GM12801 (cell line): Measurements from ENCODE around the gene IER2.
A peak's percentile ranks its signal among the peaks of the same experiment; 100 is the strongest.

Source experiments
- TF ChIP-seq, protein P1 (sequence below): IDR thresholded peaks from one replicate; pipeline ENCODE4 v1.5.1; 2011; ENCODE audit warnings: control low read depth; ENCODE audit not compliant: insufficient read length; ENCODE audit errors: extremely low read depth

Gene IER2

DNA sequence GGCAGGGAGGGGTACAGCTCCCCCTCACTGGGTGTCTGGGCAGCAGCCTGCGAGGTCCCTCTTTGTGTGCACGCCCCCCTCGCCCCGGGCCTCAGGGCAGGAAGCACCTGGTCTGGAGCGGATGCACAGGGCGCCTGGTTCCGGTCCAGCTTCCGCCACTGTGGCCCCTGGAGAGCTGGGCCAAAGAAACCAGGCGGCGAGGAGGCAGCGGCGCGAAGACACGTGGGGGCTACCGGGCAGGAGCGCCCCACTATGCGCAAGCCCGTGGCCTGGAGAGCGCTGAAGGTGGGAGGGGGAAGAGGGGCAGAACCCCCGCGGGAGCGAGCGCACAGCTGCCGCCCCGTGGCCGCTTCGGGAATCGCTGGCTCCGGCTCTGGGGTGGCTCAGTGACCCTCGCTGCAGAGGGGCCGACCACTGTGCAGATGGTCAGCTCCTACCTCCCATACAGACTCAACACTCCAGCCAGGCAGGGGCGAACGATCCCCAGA lies 45.8 kb upstream of the IER2 start:
- TF ChIP-seq, protein P1, sequence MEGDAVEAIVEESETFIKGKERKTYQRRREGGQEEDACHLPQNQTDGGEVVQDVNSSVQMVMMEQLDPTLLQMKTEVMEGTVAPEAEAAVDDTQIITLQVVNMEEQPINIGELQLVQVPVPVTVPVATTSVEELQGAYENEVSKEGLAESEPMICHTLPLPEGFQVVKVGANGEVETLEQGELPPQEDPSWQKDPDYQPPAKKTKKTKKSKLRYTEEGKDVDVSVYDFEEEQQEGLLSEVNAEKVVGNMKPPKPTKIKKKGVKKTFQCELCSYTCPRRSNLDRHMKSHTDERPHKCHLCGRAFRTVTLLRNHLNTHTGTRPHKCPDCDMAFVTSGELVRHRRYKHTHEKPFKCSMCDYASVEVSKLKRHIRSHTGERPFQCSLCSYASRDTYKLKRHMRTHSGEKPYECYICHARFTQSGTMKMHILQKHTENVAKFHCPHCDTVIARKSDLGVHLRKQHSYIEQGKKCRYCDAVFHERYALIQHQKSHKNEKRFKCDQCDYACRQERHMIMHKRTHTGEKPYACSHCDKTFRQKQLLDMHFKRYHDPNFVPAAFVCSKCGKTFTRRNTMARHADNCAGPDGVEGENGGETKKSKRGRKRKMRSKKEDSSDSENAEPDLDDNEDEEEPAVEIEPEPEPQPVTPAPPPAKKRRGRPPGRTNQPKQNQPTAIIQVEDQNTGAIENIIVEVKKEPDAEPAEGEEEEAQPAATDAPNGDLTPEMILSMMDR, result peak; percentile 14

DNA sequence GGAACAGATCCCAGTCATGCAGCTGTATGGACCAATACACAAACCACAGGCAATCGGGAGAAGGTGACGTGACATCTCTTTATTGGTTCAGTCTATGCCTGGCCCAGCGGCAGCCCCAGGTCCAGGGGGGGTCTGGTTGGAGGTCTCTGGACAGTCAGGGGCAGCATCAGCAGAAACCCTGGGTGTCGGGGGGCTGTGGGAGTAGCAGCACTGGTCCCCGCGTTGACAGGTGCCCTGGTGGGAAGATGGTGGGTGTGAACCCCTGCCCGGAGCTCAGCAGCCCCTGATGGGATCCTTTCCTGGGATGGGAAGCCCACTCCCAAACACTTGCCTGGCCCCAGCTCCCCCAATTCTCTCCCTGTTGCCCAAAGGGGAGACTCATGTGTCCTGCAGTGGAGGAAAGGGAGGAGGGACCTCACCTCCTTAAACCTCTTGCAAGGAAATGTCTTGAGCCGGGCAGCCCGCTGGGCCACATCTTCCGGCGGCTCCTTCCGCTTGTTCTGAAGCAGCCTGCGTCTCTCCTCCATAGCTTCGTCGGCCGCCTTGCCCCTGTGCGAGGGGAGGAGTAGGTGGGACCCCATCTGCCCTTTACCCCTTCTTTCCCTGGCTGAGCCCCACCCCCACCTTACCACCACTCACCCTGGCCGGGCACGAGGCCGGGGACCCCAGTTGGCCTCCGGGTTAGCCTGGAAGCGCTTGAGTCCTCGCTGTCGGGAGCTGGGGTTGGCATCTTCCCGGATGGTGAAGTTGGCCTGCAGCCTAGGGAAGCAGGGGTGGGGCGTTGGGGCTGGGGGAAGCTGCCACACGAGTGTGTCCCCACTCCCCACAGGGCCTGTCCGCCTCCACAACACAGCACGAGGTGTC lies 45.1 kb upstream of the IER2 start:
- TF ChIP-seq, protein P1, result no peak

DNA sequence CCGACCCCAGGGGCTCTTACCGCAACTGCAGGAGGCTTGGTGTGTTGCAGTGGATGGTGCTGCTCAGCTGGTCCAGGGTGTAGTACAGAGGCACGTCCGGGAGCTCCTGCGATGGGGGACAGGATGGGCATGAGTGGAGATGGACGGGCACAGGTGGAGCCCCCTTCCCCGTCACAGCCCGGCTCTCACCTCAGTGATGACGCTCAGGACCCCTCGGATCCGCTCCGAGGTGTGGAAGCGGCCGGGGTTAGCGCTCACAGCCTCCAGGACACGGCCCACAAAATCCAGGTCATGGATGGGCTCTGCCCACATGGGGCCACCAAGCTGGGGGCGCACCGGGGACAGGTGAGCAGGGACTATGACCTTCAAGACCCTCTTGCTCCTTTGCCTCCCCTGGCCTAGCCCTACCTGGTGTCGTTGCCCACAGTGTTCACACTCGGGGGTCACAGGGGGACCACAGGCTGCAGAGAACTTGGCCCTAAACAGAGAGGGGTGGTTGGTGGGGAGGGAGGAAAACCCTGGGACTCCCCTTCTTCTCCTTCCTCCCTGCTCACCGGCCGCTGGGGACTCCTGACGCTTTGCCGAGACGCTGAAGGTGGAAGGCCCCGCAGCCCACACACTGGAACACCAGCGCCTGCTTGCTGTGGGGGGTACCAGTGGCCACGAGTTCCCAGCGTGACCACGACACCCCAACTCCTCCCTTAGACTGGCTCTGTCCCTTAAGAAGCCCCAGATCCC lies 40.7 kb upstream of the IER2 start:
- TF ChIP-seq, protein P1, result no peak

DNA sequence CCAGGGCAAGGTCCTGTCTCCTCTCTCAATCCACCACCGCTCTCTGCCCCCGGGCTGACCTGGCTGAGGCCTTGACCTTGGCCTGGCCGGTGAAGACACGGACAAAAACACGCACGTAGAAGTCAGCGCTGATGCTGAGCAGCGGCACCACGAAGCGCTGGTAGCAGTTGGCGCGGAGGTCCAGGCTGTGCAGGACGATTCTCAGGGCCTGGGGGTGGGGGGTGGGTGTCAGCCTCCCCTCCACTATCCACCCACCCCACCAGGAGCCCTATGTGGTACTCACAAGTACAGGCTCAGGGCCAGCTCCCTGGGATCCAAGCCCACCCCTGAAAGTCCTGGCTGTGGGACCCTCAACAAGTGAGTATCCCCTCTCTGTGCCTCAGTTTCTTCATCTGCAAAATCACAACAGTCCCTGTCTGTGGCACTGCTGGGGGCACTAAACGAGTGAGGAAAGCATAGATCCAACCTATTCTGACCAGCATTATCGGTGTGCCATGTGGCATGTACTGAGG lies 40.1 kb upstream of the IER2 start:
- TF ChIP-seq, protein P1, result no peak

DNA sequence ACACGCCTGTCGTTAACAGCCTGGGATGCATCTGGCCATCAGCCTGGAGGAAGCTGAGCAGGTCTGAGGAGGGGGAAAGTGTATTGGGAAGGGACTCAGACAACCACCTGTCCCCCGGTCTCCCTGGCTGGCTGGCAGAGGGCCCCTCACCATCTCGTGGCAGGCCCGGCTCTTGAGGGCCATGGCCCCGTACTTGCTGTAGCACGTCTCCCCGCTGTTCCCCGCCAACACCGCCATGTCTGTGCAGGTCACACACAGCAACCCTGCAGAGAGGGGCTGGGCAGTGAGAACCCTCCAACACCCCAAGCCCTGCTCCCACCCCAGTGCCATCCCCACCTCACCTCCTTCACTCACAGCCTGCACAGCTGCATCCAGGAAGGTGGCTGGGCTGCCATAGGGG lies 37.7 kb upstream of the IER2 start:
- TF ChIP-seq, protein P1, result no peak

DNA sequence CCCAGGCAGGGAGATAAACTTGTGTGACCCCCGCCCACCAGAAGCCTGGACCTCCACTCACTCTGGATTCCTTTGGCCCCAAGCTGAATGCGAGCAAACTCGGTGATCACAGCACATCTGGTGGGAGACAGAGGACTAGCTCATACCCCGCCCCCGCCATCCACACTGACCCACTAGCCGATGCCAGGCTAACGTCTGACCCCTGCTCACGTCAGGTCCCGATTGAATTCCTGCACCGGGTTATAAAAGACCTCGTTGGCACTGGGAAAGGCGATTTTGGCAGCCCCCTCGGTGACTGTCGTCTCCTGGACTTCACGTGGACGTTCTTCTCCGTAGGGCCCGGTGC lies 34.3 kb upstream of the IER2 start:
- TF ChIP-seq, protein P1, result no peak

DNA sequence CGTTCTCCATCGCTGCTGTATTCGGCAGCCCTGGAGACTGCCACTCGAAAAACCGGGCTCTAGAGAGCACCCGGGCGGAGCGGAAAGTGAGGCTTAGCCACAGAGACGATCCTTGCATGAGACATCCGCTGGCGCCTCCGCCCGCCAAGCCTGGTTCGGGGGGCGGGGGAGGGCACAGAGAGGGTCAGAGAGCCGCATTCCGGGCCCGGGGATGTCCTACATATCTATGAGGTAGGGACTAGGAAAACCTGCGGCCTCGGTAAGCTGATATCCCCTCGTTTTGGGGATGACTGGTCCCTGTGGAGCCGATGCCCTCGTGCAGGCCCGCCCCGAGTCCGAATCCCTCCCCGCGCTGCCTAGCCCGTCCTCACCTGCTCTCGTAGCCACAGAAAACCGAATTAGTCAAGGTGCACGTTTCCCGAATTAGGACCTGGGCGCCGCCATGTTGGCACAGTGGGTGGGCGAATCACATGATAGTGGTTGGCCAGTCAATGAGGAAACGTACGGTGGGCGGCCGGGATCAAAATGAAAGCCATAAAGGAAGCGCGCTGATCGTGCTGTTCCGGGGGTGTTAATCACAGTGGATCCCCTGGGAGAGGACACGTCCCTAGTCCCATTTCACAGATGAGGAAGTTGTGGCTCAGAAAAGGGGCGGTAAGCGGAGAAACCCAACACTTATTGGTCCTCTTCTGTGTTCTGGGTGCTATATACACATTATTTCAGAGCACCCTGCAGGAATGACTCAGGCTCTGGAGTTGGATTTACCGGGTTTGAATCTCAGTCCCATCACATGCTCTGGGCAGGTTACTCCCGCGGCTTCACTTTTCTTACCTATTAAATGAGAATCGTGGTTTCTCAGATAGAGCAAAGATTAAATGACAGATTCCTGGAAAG lies 33.7 kb upstream of the IER2 start, which contains the start of gene TRMT1:
Gene TRMT1 (minus strand): TSS at position 459 of the 894 bp plus-strand sequence. CDS start 341 bp downstream, at position 118.
- TF ChIP-seq, protein P1, result no peak
